ENCODE measurements around the gene C4BPB.

DNA sequence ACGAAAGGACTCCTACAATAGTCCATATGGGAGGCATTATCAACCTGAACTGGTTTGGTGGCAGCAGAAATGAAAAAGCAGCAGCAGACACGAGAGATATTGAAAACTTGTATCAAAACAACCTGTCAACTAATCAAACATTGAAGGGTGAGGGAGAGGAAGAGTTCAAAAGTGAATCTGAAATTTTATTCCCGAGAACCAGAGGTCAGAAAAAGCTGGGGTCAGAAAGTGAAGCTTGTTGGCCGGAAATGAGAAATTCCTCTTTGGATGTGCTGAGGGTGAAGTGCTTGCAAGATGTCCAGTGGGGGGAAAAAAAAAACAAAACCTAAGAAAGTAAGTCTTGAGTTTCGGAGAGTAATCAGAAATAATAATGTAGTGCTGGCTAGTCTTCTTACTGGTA, 13.5 kb downstream of the C4BPB start:
- TF ChIP-seq, protein P1, sequence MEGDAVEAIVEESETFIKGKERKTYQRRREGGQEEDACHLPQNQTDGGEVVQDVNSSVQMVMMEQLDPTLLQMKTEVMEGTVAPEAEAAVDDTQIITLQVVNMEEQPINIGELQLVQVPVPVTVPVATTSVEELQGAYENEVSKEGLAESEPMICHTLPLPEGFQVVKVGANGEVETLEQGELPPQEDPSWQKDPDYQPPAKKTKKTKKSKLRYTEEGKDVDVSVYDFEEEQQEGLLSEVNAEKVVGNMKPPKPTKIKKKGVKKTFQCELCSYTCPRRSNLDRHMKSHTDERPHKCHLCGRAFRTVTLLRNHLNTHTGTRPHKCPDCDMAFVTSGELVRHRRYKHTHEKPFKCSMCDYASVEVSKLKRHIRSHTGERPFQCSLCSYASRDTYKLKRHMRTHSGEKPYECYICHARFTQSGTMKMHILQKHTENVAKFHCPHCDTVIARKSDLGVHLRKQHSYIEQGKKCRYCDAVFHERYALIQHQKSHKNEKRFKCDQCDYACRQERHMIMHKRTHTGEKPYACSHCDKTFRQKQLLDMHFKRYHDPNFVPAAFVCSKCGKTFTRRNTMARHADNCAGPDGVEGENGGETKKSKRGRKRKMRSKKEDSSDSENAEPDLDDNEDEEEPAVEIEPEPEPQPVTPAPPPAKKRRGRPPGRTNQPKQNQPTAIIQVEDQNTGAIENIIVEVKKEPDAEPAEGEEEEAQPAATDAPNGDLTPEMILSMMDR (IDR thresholded peaks at IDR 0.05; ENCODE audit: extremely low read depth in 1 of 2, insufficient read depth in 1 of 2, low read depth in 1 of 2, low read length in 2 of 2) = no peak
- TF ChIP-seq POLR2A (IDR thresholded peaks at IDR 0.05; ENCODE audit: low read depth, low read length) (no peak), FOS (IDR thresholded peaks at IDR 0.05; ENCODE audit: borderline replicate concordance, insufficient read depth, low read length) (no peak)
